HK-2 (cell line): ENCODE measurements around the gene C2orf80.
"Not testable (repeated sequence)": the region's sequence is repeated elsewhere in the genome, so short reads cannot be mapped to it uniquely, and the experiment has no call there.

Experiments used
- DNase-seq: peaks from one replicate; pipeline ENCODE4 v3.0.0-alpha.2; 2018; ENCODE audit not compliant: unreplicated experiment

The C2orf80 gene

GRCh38 chr2:208135794-208136715 is 53.8 kb downstream of the C2orf80 start:
- no peak for DNase-seq

- DNase-seq: no peak
Observed at GRCh38 chr2:208134928-208135586, 54.8 kb downstream of the C2orf80 start.

DNA sequence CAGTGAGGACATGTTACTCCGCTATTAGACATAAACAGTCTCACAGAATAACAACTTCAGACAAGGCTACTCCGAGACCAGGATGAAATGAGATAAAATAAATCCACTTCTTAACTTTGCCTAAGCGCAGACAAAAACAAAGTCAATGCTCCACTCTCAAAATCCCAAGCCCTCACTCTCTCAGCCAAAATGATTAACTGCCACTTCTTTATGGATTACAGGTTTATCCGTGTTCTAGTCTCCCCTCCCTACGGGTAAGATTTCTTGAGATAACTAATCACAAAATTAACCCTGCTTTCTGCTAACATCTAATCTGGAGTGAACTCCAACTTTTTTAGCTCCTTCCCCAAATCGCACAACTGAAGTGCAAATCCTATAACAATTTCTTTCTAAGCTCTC is 59.1 kb downstream of the C2orf80 start:
- no peak for DNase-seq

DNA sequence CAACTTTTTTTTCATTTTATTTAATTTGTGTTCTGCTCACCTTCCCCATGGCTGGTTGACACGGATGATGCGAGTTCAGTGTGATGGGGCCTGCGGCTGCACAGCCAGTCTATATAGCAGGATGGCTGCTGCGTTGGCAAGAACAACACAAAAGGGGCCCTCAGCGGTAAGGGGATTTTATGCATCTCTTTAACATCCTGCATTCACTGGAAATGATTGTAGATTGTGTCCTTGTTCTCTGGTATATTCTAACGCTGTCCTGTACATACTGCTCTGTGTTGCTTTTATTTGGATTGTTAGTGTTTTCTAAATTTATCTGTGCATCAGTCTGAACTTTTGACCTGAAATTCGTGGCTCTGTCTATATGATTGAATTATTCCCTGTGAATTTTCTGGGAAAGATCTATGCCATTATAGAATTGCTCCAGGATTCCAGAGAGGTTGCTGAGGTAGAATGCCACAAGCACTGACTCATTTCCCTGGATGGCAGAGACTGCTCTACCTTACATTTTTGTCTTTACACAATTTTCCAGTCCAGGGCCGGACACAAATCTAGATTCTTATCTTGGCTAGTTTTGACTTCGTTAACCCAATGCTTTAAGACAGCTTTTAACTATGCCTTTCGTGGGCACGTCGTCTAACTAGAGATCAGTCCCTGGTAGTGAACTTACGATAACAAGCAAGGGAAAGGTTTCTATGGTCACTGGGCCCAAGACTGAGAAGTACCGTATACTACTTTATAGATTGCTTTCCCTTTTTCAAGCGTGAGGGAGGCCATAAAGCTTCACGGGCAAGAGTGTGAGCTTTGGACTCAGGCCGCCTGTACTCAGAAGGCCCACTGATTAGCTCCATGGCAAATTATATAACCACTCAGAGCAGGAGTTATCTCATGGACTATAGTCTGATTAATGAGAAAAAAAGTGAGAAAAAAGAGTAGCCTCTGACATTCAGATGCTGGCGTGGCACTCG is 59.8 kb downstream of the C2orf80 start, which contains the start of gene CRYGC:
Gene CRYGC (minus strand): TSS at position 85 of the 968 bp plus-strand sequence. CDS start 36 bp downstream, at position 49.
- DNase-seq: no peak

GRCh38 chr2:208128136-208128535 is 61.7 kb downstream of the C2orf80 start:
- DNase-seq: no peak

GRCh38 chr2:208127090-208127489 is 62.7 kb downstream of the C2orf80 start:
- DNase-seq: no peak

DNA sequence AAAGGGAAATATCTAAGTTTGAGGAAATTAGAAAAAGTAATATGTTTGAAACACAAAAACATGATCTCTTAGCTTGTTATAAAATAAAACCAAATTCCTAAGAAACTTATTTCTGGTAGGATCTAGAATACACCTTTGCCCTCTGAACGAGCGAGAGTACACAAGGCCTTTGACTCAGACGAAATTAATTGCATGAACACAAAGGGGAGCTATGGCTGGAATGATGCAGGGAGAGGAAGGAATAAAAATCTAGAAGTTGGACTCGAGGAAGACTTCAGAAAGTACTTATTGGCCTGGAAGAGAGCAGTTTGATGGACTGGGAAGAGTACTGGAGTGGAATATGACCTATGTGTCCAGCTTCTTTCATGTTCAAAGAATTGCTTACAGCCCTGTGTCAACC is 64.6 kb downstream of the C2orf80 start:
- DNase-seq: no peak

DNA sequence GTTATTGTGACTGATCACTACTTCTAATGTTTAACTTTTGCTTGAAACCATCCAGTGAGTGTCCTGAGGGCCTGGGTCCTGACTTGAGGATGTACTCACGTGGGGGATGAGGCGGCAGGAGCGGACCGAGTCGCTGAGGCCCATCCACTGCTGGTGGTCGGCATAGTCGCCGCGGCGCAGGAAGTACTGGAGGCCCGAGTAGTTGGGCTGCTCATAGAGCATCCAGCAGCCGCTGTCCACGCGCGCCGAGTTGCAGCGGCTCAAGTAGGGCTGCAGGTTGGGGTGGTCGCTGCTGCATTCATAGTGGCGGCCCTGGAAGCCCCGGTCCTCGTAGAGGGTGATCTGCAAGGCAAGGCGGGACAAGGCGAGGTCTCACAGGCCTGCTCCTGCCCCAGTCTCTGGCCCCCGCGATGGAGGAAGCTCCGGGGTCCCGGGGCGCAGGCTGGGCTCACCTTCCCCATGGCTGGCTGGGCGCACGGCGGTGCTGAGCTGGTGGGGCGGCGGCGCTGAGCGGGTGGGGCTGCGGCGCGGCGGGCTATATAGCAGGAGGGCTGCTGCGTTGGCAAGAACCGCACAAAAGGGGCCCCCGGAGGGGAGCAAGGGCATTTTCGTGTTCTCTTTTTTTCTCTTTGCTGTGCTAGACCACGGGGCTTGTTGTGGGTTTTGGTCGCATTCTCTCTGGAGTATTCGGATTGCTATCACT is 65.7 kb downstream of the C2orf80 start, which contains the start of gene CRYGD:
Gene CRYGD (minus strand): TSS at position 512 of the 703 bp plus-strand sequence. CDS start 51 bp downstream, at position 461.
- not testable (repeated sequence) for DNase-seq

DNA sequence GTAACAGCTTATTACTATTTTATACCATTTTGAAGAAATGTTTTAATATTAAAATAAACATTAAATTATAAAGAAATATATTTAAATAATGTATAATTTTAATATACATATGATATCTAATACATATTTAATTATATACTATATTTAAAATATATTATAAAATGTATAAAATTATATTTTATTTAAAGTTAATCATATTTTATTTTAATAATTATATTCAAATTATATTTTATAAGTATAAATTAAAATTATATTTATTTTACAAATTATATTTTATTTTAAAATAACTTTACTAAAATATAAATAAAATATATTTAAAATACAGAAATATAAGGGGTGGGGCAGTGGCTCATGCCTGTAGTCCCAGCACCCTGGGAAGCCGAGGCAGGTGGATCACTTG is 67.6 kb downstream of the C2orf80 start:
- no peak for DNase-seq

DNA sequence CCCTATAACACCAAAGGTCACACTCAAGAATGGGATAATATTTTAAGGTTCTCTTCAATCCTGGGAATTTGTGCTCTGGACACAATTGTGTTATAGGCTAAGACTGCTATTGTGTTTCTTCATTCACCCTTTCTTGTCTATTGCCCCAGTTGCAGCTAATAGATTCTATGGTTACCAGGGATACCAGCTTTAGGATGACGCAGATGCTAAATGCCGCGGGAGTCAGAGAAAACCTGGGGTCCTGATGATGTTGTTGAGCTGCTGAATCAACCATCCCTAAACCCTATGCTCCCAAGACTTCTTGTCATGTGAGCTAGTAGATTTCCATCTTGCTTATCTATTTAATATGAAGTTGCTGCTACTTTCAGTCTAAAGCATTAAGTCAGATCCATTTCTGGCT is 70.9 kb downstream of the C2orf80 start:
- no peak for DNase-seq

DNA sequence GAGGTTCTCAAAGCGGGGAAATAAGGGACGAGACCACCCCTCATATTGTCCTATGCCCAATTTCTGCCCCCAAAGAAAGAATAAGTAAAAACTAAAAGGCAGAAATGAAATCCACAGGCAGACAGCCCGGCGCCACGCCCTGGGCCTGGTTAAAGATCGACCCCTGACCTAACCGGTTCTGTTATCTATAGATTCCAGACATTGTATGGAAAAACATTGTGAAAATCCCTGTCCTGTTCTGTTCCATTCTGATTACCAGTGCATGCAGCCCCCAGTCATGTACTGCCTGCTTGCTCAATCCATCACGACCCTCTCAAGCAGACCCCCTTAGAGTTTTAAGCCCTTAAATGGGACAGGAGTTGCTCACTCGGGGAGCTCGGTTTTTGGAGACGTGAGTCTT is 72.4 kb downstream of the C2orf80 start:
- not testable (repeated sequence) for DNase-seq
